Smooth muscle cell (in vitro differentiated cells): ENCODE results near the gene KIF5C. TPM values are rescaled to one million over a fixed set of nuclear protein-coding genes. Genes with fewer than 3 reads are reported as not detected.

Source experiments
- DNase-seq: peaks from one replicate; lab custom pipeline; 2025; ENCODE audit not compliant: unreplicated experiment; lab: John Stamatoyannopoulos, UW
- H2AFZ ChIP-seq: fragments of 200-600 bp; sonication (generic); 2 replicates; pipeline ENCODE4 v1.6.0; 2016; ENCODE audit warnings: antibody characterized with exemption, low read depth, mild to moderate bottlenecking
- H3F3A ChIP-seq: fragments of 200-600 bp; sonication (generic); 2 replicates; pipeline ENCODE4 v1.6.0; 2017; ENCODE audit warnings: antibody characterized with exemption, low read depth
- H3K27ac ChIP-seq: fragments of 200-600 bp; sonication (generic); 2 replicates; pipeline ENCODE4 v1.5.1; 2016; ENCODE audit warnings: low read depth, mild to moderate bottlenecking
- H3K27me3 ChIP-seq: fragments of 200-600 bp; sonication (generic); 2 replicates; pipeline ENCODE4 v1.6.1; 2016; ENCODE audit warnings: low read depth, mild to moderate bottlenecking
- H3K36me3 ChIP-seq: fragments of 200-600 bp; sonication (generic); 2 replicates; pipeline ENCODE4 v1.5.1; 2016; ENCODE audit warnings: low read depth
- H3K4me1 ChIP-seq: fragments of 200-600 bp; sonication (generic); 2 replicates; pipeline ENCODE4 v1.5.1; 2016; ENCODE audit warnings: low read depth
- H3K4me2 ChIP-seq: fragments of 200-600 bp; sonication (generic); 2 replicates; pipeline ENCODE4 v1.6.0; 2016; ENCODE audit warnings: mild to moderate bottlenecking
- H3K4me3 ChIP-seq: fragments of 200-600 bp; sonication (generic); 2 replicates; pipeline ENCODE4 v1.5.1; 2016; ENCODE audit warnings: mild to moderate bottlenecking
- H3K79me2 ChIP-seq: fragments of 200-600 bp; sonication (generic); 2 replicates; pipeline ENCODE4 v1.6.0; 2016; ENCODE audit warnings: low read depth, mild to moderate bottlenecking
- H3K9ac ChIP-seq: fragments of 200-600 bp; sonication (generic); 2 replicates; pipeline ENCODE4 v1.6.0; 2016; ENCODE audit warnings: low read depth
- H3K9me3 ChIP-seq: fragments of 200-600 bp; sonication (generic); replicated peaks from 2 replicates; pipeline ENCODE4 v1.5.1; 2016; ENCODE audit warnings: low read depth
- H4K20me1 ChIP-seq: fragments of 200-600 bp; sonication (generic); 2 replicates; pipeline ENCODE4 v1.6.0; 2016; ENCODE audit warnings: low read depth
- CTCF ChIP-seq: fragments of 200-600 bp; sonication (generic); IDR thresholded peaks from 2 replicates; pipeline ENCODE4 v1.5.1; 2017; ENCODE audit warnings: borderline replicate concordance, mild to moderate bottlenecking, antibody characterized with exemption; ENCODE audit not compliant: insufficient read depth, poor library complexity, severe bottlenecking
- WGBS: methylation state at CpG from one replicate; pipeline ENCODE4 v1.1.7; 2016; ENCODE audit warnings: low lambda C conversion rate; 5-methylcytosine and 5-hydroxymethylcytosine counted together
- polyA plus RNA-seq: library from polyadenylated mRNA; unstranded; fragments of >200 nt; fragmentation: Nextera tagmentation; extraction: Ambion mirVana; gene quantifications from 2 replicates; pipeline ENCODE4 v1.2.1, GENCODE V29; 2016
- total RNA-seq: library from RNA; depleted of rRNA; stranded (reverse); fragments of >200 nt; gene quantifications from 2 replicates; pipeline ENCODE4 v1.2.3, GENCODE V29; 2014

The KIF5C gene
- total and polyA plus RNA-seq, 2 experiments from 2014 or later: 0.09 to 1.4 TPM

GRCh38 chr2:148965623-148966437 lies 90.8 kb downstream of the KIF5C start:
- Histone ChIP-seq H3K79me2 (no peaks in the 10 kb centered on the region), H3K27ac (no peak overlapping the region), H3K4me1 (peaks cover 9% of the 10 kb centered on the region), H3K4me2 (no peak overlapping the region), H3K4me3 (no peak overlapping the region), H3K9me3 (no peaks in the 10 kb centered on the region), H3K27me3 (no peaks in the 10 kb centered on the region), H2AFZ (no peak overlapping the region), H3K36me3 (no peaks in the 10 kb centered on the region), H3F3A (no peaks in the 10 kb centered on the region), H3K9ac (no peak overlapping the region), H4K20me1 (no peaks in the 10 kb centered on the region)
- TF ChIP-seq CTCF: no peak
- DNase-seq: no peak
- 90% methylated on average over 12 of the region's 12 CpGs for WGBS

- 96% methylated on average over 1 of the region's 1 CpG for WGBS
- no peak overlapping the region for H3K4me2 ChIP-seq
- H4K20me1 ChIP-seq: no peaks in the 10 kb centered on the region
- no peak overlapping the region for H2AFZ ChIP-seq
- H3K27ac ChIP-seq: no peak overlapping the region
- H3K4me1 ChIP-seq: peaks cover 9% of the 10 kb centered on the region
- no peaks in the 10 kb centered on the region for H3K79me2 ChIP-seq
- H3K4me3 ChIP-seq: no peak overlapping the region
- H3K9me3 ChIP-seq: no peaks in the 10 kb centered on the region
- no peak for DNase-seq
- H3F3A ChIP-seq: no peaks in the 10 kb centered on the region
- H3K36me3 ChIP-seq: no peaks in the 10 kb centered on the region
- H3K9ac ChIP-seq: no peak overlapping the region
- H3K27me3 ChIP-seq: no peaks in the 10 kb centered on the region
- no peak for TF ChIP-seq CTCF
Measured at GRCh38 chr2:148966438-148966758, 91.4 kb downstream of the KIF5C start.

- Histone ChIP-seq H3K27me3 (no peaks in the 10 kb centered on the region), H3K79me2 (no peaks in the 10 kb centered on the region), H3K4me1 (peaks cover 9% of the 10 kb centered on the region), H3K4me3 (no peak overlapping the region), H3K4me2 (no peak overlapping the region), H3F3A (no peaks in the 10 kb centered on the region), H3K27ac (no peak overlapping the region), H2AFZ (no peak overlapping the region), H3K36me3 (no peaks in the 10 kb centered on the region), H3K9ac (no peak overlapping the region), H4K20me1 (no peaks in the 10 kb centered on the region), H3K9me3 (no peaks in the 10 kb centered on the region)
- TF ChIP-seq CTCF: no peak
- 84% methylated on average over 7 of the region's 7 CpGs for WGBS
- no peak for DNase-seq
Measured at GRCh38 chr2:148967056-148967455, 92.0 kb downstream of the KIF5C start.

- Histone ChIP-seq H3F3A (no peaks in the 10 kb centered on the region), H3K27me3 (no peaks in the 10 kb centered on the region), H3K36me3 (no peaks in the 10 kb centered on the region), H3K4me3 (no peak overlapping the region), H2AFZ (no peak overlapping the region), H3K9me3 (no peaks in the 10 kb centered on the region), H3K27ac (no peak overlapping the region), H3K9ac (no peak overlapping the region), H3K4me1 (peaks cover 9% of the 10 kb centered on the region), H3K4me2 (no peak overlapping the region), H4K20me1 (no peaks in the 10 kb centered on the region), H3K79me2 (no peaks in the 10 kb centered on the region)
- no peak for DNase-seq
- TF ChIP-seq CTCF: no peak
- WGBS: 89% methylated on average over 8 of the region's 8 CpGs
Measured at GRCh38 chr2:148967578-148967977, 92.6 kb downstream of the KIF5C start.
